Measurements from ENCODE around the gene ITPRIPL2. TPM values are rescaled to one million over a fixed set of nuclear protein-coding genes. Genes with fewer than 3 reads are reported as not detected.

ITPRIPL2 gene
- polyA plus RNA-seq, 1 donor from 2014 or later: not detected

- H3K9me3 ChIP-seq (ENCODE audit: low read length): no peaks in the 10 kb centered on the region
- H2AFZ ChIP-seq (ENCODE audit: low read depth, low read length): no peak overlapping the region
- H3K4me3 ChIP-seq (ENCODE audit: low read length): no peak overlapping the region
- no peak overlapping the region for H3K4me2 ChIP-seq (ENCODE audit: low read length)
- no peak overlapping the region for H3K27ac ChIP-seq (ENCODE audit: low read length)
- H4K20me1 ChIP-seq (ENCODE audit: insufficient read depth): no peaks in the 10 kb centered on the region
- no peaks in the 10 kb centered on the region for H3K79me2 ChIP-seq (replicated peaks; ENCODE audit: insufficient read depth, low read length)
- H3F3A ChIP-seq (ENCODE audit: insufficient read depth, low read length, poor library complexity, severe bottlenecking): no peaks in the 10 kb centered on the region
- no peaks in the 10 kb centered on the region for H3K9me2 ChIP-seq (ENCODE audit: insufficient read depth, low read length)
- H3K9ac ChIP-seq (ENCODE audit: low read length): no peak overlapping the region
- H3K36me3 ChIP-seq (ENCODE audit: insufficient read depth, low read length): no peaks in the 10 kb centered on the region
- no peak for TF ChIP-seq EP300 (conservative IDR thresholded peaks at IDR 0.05; ENCODE audit: poor library complexity, severe bottlenecking)
- TF ChIP-seq POLR2AphosphoS5 (IDR thresholded peaks at IDR 0.05): no peak
- TF ChIP-seq REST (IDR thresholded peaks at IDR 0.05; ENCODE audit: borderline replicate concordance): no peak
- no peak for TF ChIP-seq MXI1 (conservative IDR thresholded peaks at IDR 0.05; ENCODE audit: poor library complexity, severe bottlenecking)
- no peak for TF ChIP-seq TAF1 (IDR thresholded peaks at IDR 0.05; ENCODE audit: low read depth)
- TF ChIP-seq SMC3 (conservative IDR thresholded peaks at IDR 0.05; ENCODE audit: poor library complexity): no peak
- TF ChIP-seq CTCF (IDR thresholded peaks at IDR 0.05; ENCODE audit: poor library complexity, severe bottlenecking): no peak
- TF ChIP-seq RAD21 (conservative IDR thresholded peaks at IDR 0.05): no peak
- TF ChIP-seq EZH2 (IDR thresholded peaks at IDR 0.05; ENCODE audit: borderline replicate concordance, insufficient read depth, low read length, poor library complexity, severe bottlenecking): no peak
- no peaks in the 10 kb centered on the region for H3K27me3 ChIP-seq (ENCODE audit: insufficient read depth, low read depth, low read length)
Measured at GRCh38 chr16:19088341-19088916, 25.3 kb upstream of the ITPRIPL2 start.

DNA sequence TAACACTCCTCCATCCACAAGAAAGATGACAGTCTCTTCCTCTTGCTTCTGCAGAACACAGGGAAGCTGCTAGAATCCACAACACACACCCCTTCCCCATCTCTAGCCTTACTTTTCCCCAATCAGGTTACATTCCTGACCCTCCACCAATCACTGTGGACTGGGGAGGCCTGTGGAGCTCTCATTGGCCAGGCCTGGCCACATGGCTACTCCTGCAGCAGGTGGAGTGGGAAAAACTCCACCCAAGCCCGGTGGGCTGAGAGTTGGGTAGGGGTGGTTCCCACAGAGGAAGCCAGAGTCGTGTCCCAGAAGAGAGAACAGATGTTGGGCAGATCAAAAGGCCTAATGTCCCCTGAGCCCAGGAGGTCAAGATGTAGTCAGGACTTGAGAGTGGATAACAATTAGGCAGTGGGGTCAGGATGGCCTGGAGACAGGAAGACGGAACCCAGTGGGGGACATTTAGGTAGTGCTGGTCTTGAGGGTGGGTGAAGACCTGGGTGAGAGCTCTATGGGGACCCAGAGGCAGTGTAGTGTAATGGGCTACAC lies 24.3 kb upstream of the ITPRIPL2 start:
- Histone ChIP-seq H3K9ac (ENCODE audit: low read length) (no peak overlapping the region), H3K36me3 (ENCODE audit: insufficient read depth, low read length) (no peaks in the 10 kb centered on the region), H3K4me2 (ENCODE audit: low read length) (no peak overlapping the region), H3K9me3 (ENCODE audit: low read length) (no peaks in the 10 kb centered on the region), H2AFZ (ENCODE audit: low read depth, low read length) (no peak overlapping the region), H3K9me2 (ENCODE audit: insufficient read depth, low read length) (no peaks in the 10 kb centered on the region), H3K27ac (ENCODE audit: low read length) (no peak overlapping the region), H3K27me3 (ENCODE audit: insufficient read depth, low read depth, low read length) (no peaks in the 10 kb centered on the region), H3K4me3 (ENCODE audit: low read length) (no peak overlapping the region), H4K20me1 (ENCODE audit: insufficient read depth) (no peaks in the 10 kb centered on the region), H3F3A (ENCODE audit: insufficient read depth, low read length, poor library complexity, severe bottlenecking) (no peaks in the 10 kb centered on the region), H3K79me2 (replicated peaks; ENCODE audit: insufficient read depth, low read length) (no peaks in the 10 kb centered on the region)
- no peak for TF ChIP-seq EZH2 (IDR thresholded peaks at IDR 0.05; ENCODE audit: borderline replicate concordance, insufficient read depth, low read length, poor library complexity, severe bottlenecking)
- TF ChIP-seq TAF1 (IDR thresholded peaks at IDR 0.05; ENCODE audit: low read depth): no peak

Measured in neural cell (in vitro differentiated cells).